GM19193 (cell line): Measurements from ENCODE around the gene SOX15.
A peak's percentile ranks its signal among the peaks of the same experiment; 100 is the strongest.

Source experiments
- POLR2A ChIP-seq: IDR thresholded peaks from 4 replicates; pipeline ENCODE4 v1.6.1; 2011; ENCODE audit not compliant: insufficient read depth, insufficient read length; ENCODE audit errors: extremely low read depth

The SOX15 gene

DNA sequence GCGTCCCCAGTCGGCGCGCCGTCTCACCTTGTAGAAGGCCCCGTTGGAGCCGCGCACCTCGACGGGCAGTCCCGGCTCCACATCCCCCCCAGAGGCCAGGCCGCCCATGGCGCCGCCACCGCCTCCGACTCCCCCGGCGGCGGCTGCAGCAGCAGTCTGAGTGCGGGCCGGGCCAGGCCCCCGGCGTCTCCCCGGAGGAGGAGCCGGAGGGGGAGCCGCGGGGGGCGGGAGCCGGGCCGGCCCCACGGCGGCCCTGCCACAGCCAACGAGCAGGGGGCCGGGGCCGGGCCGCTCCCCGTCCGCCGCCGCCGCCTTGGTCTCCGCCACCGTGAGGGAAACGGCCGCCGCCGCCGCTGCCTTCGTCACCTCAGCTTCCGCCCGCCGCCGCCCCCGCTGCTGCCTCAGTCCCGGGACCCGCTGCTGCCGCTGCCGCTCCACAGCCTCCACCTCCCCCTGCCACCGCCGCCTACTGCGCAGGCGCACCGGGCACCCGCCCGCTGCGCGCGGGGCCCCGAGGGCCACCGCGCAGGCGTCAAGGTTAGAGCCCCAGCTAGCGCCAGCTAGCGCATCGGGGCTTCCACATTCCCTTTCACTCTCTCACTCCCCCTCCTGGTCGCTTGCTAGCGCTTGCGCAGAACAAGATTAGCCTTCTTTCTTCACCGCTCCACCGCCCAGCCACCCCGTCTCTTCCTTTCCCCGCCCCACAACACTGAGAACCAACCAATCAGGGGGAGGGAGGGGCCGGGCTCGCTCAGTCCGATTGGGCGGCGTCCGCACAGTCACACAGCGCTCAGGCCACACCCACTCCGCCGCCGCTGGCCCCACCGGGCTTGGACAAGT is 24.8 kb upstream of the SOX15 start, which contains the start of gene FXR2:
Gene FXR2 (minus strand): TSS at position 473 of the 840 bp plus-strand sequence. CDS start 365 bp downstream, at position 108.
- peak; percentile 60 for TF ChIP-seq POLR2A

DNA sequence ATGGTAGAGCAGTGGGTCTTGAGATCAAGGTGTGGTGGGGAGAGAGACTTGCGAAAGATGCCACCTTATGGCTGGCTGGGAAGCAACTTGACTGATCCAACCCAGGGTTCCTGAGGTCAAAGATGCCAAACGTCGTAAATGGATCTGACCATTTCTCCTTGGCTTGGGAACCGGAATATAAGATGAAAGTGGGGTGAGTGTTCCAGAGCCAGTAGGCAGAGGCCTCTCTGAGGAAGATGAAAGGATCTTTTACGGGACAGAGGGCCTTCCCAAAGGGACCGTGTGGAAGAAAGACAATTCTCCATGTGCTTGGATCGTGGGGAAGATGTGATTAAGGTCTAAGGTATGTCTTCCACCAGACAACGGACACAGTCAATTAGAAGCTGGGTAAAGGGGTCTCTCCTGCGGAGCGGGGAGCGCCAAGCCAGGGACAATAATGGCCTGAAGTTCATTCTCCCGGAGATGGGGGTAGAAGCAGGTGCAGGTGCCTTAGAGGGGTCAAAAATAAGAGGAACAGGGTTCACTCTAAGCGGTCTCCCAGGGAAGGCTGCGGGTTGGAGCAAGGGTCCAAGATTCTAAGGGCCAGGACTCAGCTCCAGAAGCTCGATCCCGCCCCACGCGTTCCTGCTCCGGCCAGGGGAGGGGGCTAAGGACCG is 24.0 kb upstream of the SOX15 start:
- no peak for TF ChIP-seq POLR2A

- TF ChIP-seq POLR2A = no peak
Observed at GRCh38 chr17:7612294-7612640, 22.4 kb upstream of the SOX15 start.

GRCh38 chr17:7611635-7612293 is 21.9 kb upstream of the SOX15 start:
- no peak for TF ChIP-seq POLR2A

GRCh38 chr17:7610641-7611040 is 20.7 kb upstream of the SOX15 start:
- TF ChIP-seq POLR2A = no peak

DNA sequence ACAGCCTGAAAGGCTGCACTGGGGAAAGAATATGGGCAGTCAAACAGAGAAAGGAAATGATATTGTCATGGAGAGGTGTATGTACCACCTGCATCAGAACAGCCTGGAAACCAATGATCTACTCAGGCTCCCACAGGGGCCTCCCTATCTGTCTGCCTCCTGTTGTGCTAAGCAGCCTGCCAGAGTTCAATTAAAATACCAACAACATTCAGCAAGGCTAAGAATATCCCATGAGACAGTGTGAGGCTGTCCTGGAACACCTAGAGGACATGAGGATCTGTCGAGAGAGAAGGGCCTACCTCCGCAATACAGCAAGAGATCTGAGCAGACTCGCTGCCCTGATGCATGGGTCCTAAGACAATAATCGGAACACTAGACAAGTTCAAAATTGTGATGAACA is 16.4 kb upstream of the SOX15 start:
- TF ChIP-seq POLR2A = no peak

- TF ChIP-seq POLR2A = no peak
Observed at GRCh38 chr17:7593296-7593695, 3.4 kb upstream of the SOX15 start.

DNA sequence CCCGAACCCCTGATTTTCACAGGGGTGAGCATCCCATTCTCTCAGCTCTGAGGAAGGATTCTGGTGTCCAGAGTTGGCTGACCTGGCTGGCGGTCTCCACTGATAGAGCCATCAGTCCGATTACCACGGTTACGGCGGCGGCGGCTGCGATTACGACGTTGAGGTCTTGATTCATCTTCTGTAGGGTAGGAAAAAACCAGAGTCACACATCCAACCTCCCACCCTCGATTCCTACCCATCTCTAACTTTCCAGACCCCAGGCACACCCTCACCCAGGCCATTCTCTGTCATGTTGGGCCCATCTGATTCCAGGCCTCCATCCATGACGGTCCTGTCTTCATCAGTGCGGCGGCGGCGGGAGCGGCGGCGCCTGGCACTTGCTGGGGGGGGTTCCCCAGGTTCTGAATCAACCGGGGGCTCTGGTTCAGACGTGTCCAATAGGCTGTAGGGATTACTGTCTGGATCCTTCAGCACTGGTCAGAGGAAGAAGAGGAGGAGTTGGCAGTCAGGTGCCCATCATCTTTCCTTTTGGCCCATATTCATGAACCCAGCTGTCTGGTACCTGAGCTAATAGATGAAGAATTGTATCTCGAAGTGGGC is 2.6 kb upstream of the SOX15 start:
- no peak for TF ChIP-seq POLR2A

DNA sequence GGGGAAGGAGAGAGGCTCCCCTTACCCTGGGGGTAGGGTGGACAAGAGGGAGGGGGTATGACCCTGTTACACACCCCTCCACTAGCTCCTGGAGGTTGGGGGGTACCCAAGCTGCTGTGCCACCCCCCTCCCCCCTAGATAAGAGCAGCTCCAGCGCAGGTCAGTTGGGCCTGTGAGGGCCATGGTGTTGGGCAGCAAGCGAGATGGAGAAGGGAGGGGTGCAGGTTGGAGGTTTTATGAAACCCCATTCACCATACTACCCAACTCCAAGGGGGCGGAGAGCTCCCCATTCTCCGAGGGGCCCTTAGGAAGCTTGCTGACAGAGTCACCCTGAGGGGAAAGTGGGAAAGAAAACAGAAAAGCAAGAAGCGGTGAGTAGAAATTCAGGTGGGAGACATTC is 1.7 kb upstream of the SOX15 start:
- TF ChIP-seq POLR2A = no peak

DNA sequence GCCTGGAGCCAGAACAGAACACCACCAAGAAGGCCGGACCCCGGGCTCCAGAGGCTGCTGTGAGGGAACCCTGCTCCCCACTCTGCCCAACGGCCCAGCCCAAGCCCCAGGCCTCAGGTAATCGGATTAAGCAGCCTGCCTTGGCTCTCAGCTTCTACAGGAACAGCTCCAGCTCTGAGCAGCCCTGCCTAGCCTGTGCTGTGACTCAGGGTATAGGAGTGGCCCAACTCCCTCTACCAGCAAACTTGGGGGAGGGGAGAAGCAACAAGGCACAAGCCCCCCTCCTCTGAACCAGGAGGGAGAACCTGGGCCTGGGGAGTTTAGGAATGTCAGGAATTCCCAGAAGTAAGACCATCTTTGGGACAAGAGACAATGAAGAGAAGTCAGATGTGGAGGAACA is 849 bp upstream of the SOX15 start:
- TF ChIP-seq POLR2A = no peak

DNA sequence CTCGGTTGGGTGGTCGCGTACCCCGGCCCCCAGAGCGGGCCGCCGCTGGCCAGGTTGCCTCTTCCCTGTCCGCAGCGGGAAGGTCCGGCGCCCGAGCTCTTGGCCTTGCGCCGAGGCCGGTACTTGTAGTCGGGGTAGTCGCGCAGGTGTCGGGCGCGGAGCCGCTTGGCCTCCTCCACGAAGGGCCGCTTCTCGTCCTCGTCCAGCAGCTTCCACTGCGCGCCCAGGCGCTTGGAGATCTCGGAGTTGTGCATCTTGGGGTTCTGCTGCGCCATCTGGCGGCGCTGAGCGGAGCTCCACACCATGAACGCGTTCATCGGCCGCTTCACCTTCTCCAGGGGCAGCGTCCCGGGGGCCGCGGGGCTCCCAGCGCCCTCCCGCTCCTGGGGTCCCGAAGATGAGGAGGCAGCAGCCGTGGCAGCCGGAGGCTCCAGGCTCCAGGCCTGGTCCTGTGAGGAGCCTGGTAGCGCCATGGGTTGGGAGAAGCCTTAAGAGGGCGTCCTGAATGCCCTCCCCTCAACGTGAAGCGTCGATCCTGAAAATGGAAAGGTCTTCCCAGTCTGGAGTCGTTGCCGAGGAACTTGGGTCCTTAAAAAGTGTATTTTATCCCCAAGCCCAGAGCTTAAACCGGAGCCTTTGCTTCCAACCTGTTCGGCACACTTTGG is 558 bp downstream of the SOX15 start:
- TF ChIP-seq POLR2A = no peak

- TF ChIP-seq POLR2A = no peak
Observed at GRCh38 chr17:7588553-7589203, 1.2 kb downstream of the SOX15 start.

GRCh38 chr17:7587420-7588151 is 2.3 kb downstream of the SOX15 start:
- no peak for TF ChIP-seq POLR2A
